ENCODE measurements around the gene TMEM179.

DNA sequence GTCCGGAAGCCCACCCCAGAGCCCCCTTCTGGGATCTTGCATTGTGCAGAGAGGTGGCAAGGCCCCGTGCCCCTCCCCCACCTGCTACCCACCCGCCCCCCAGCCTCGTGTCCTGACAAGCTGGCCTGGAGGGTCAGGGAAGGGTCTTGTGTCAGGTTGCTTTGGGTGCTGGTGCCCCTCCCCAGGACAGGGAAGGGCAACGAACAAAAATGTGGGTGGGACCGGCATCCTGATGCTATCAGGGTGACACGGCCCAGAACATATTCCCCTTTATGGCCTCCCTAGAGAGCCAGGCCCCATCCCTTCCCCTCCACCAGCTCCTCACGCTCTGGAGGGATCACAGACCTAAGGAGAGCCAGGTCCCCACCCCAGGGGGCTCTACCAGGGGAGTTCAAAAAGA lies 38.7 kb upstream of the TMEM179 start:
- TF ChIP-seq, protein P1, sequence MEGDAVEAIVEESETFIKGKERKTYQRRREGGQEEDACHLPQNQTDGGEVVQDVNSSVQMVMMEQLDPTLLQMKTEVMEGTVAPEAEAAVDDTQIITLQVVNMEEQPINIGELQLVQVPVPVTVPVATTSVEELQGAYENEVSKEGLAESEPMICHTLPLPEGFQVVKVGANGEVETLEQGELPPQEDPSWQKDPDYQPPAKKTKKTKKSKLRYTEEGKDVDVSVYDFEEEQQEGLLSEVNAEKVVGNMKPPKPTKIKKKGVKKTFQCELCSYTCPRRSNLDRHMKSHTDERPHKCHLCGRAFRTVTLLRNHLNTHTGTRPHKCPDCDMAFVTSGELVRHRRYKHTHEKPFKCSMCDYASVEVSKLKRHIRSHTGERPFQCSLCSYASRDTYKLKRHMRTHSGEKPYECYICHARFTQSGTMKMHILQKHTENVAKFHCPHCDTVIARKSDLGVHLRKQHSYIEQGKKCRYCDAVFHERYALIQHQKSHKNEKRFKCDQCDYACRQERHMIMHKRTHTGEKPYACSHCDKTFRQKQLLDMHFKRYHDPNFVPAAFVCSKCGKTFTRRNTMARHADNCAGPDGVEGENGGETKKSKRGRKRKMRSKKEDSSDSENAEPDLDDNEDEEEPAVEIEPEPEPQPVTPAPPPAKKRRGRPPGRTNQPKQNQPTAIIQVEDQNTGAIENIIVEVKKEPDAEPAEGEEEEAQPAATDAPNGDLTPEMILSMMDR (IDR thresholded peaks at IDR 0.05; ENCODE audit: insufficient read depth, low read length, poor library complexity, severe bottlenecking): no peak
- no peak for TF ChIP-seq EZH2phosphoT487 (conservative IDR thresholded peaks at IDR 0.05; ENCODE audit: low read length)

Measured in SU-DHL-6 (cell line).